ENCODE results near the gene TRPM5. TPM values are rescaled to one million over a fixed set of nuclear protein-coding genes. Genes with fewer than 3 reads are reported as not detected.

Gene TRPM5
- total RNA-seq, 4 donors from 2014 or later, result 0.21 TPM; not detected in 3

GRCh38 chr11:2462543-2462985 lies 18.2 kb upstream of the TRPM5 start:
- no peak for DNase-seq
- TF ChIP-seq CTCF (IDR thresholded peaks at IDR 0.05) (no peak), POLR2A (IDR thresholded peaks at IDR 0.05) (no peak)
- intact Hi-C loops (cut with DNase I; ENCODE audit: low total_unique reads), result no loop called here
- H3K9me3 ChIP-seq, result no peaks in the 10 kb centered on the region
- H3K27ac ChIP-seq, result no peak overlapping the region
- H3K27me3 ChIP-seq, result no peaks in the 10 kb centered on the region
- H3K36me3 ChIP-seq, result no peaks in the 10 kb centered on the region
- H3K4me1 ChIP-seq, result no peaks in the 10 kb centered on the region
- H3K4me3 ChIP-seq, result no peak overlapping the region

- Histone ChIP-seq H3K27me3 (no peaks in the 10 kb centered on the region), H3K9me3 (no peaks in the 10 kb centered on the region), H3K4me3 (no peak overlapping the region), H3K36me3 (no peaks in the 10 kb centered on the region), H3K4me1 (no peaks in the 10 kb centered on the region), H3K27ac (no peak overlapping the region)
- intact Hi-C loops (cut with DNase I; ENCODE audit: low total_unique reads), result no loop called here
- TF ChIP-seq POLR2A (IDR thresholded peaks at IDR 0.05), result no peak
- no peak for TF ChIP-seq CTCF (IDR thresholded peaks at IDR 0.05)
- no peak for DNase-seq
Measured at GRCh38 chr11:2461956-2462542, 17.7 kb upstream of the TRPM5 start.

- Histone ChIP-seq H3K4me1 (no peaks in the 10 kb centered on the region), H3K27me3 (no peaks in the 10 kb centered on the region), H3K9me3 (no peaks in the 10 kb centered on the region), H3K27ac (no peak overlapping the region), H3K4me3 (no peak overlapping the region), H3K36me3 (no peaks in the 10 kb centered on the region)
- intact Hi-C loops (cut with DNase I; ENCODE audit: low total_unique reads), result no loop called here
- DNase-seq, result no peak
- TF ChIP-seq POLR2A (IDR thresholded peaks at IDR 0.05) (no peak), CTCF (IDR thresholded peaks at IDR 0.05) (no peak)
Measured at GRCh38 chr11:2461253-2461955, 17.1 kb upstream of the TRPM5 start.

- no peak for DNase-seq
- Histone ChIP-seq H3K36me3 (no peaks in the 10 kb centered on the region), H3K27me3 (no peaks in the 10 kb centered on the region), H3K4me1 (no peaks in the 10 kb centered on the region), H3K4me3 (no peak overlapping the region), H3K9me3 (no peaks in the 10 kb centered on the region), H3K27ac (no peak overlapping the region)
- intact Hi-C loops (cut with DNase I; ENCODE audit: low total_unique reads), result no loop called here
- TF ChIP-seq CTCF (IDR thresholded peaks at IDR 0.05), result no peak
- TF ChIP-seq POLR2A (IDR thresholded peaks at IDR 0.05), result no peak
Measured at GRCh38 chr11:2460540-2461252, 16.4 kb upstream of the TRPM5 start.

Measured in uterus (tissue), 4 donors.